ENCODE measurements around the gene APLF. TPM values are rescaled to one million over a fixed set of nuclear protein-coding genes. Genes with fewer than 3 reads are reported as not detected.

APLF gene
- total and polyA plus RNA-seq, 2 donors (not counting 3 experiments of a cell fraction or from before 2014, with no cell fraction given), result 0.75 to 2.3 TPM

GRCh38 chr2:68423966-68424650 is 43.3 kb upstream of the APLF start:
- Histone ChIP-seq H3K4me1 (ENCODE audit: control insufficient read depth, extremely low read depth, insufficient read depth, low read length) (no peaks in the 10 kb centered on the region), H3K4me2 (ENCODE audit: insufficient read depth, low read length) (no peak overlapping the region), H3K9me3 (replicated peaks; ENCODE audit: control insufficient read depth, insufficient read depth, low read length) (no peaks in the 10 kb centered on the region), H3K79me2 (ENCODE audit: control insufficient read depth, insufficient read depth, low read length) (no peaks in the 10 kb centered on the region), H4K20me1 (replicated peaks; ENCODE audit: control insufficient read depth, extremely low read depth, insufficient read depth, low read length) (no peaks in the 10 kb centered on the region), H3K9ac (replicated peaks; ENCODE audit: extremely low read depth, insufficient read depth, low read length) (no peak overlapping the region), H3K36me3 (ENCODE audit: control insufficient read depth in 2 of 2, extremely low read depth in 1 of 2, insufficient read depth in 2 of 2, low read length in 2 of 2) (no peaks in the 10 kb centered on the region), H2AFZ (ENCODE audit: low read depth, low read length) (no peak overlapping the region), H3K4me3 (replicated peaks in 1 of 3; ENCODE audit: insufficient read depth in 1 of 3, low read depth in 1 of 3, low read length in 3 of 3) (no peak overlapping the region), H3K27me3 (ENCODE audit: control insufficient read depth in 2 of 2, insufficient read depth in 2 of 2, low read length in 2 of 2) (peaks cover 13 to 20% of the 10 kb centered on the region in 2 experiments), H3K9me1 (replicated peaks; ENCODE audit: control insufficient read depth, extremely low read depth, insufficient read depth, low read length) (no peaks in the 10 kb centered on the region), H3K27ac (ENCODE audit: insufficient read depth, low read depth, low read length) (no peak overlapping the region)
- CTCF ChIA-PET, result no interaction called here
- DNase-seq (ENCODE audit: low read depth, low spot score), result no peak
- TF ChIP-seq MAX (IDR thresholded peaks at IDR 0.05; ENCODE audit: insufficient read depth, insufficient read length), result no peak
- no peak for TF ChIP-seq POLR2A (IDR thresholded peaks at IDR 0.05; ENCODE audit: low read depth, low read length)
- no peak for TF ChIP-seq POLR2AphosphoS5 (IDR thresholded peaks at IDR 0.05; ENCODE audit: insufficient read depth, low read depth, low read length)
- TF ChIP-seq GATA2 (IDR thresholded peaks at IDR 0.05; ENCODE audit: insufficient read depth, insufficient read length, low read depth, low read length), result no peak
- no peak for TF ChIP-seq MYC (IDR thresholded peaks at IDR 0.05; ENCODE audit: low read depth, low read length)
- no peak for FAIRE-seq
- POLR2A ChIA-PET, result no interaction called here
- no TSS peak for BruUV-seq (replicated peaks)
- dilution Hi-C loops (cut with MboI; ENCODE audit: extremely low pct_ligation_motif_present, low sequenced_read_pairs), result no loop called here
- intact Hi-C loops (cut with micrococcal nuclease), result no loop called here

GRCh38 chr2:68425503-68425902 is 41.9 kb upstream of the APLF start:
- Histone ChIP-seq H3K4me3 (replicated peaks in 1 of 3; ENCODE audit: insufficient read depth in 1 of 3, low read depth in 1 of 3, low read length in 3 of 3) (no peak overlapping the region), H3K4me2 (ENCODE audit: insufficient read depth, low read length) (no peak overlapping the region), H2AFZ (ENCODE audit: low read depth, low read length) (no peak overlapping the region), H3K27me3 (ENCODE audit: control insufficient read depth in 2 of 2, insufficient read depth in 2 of 2, low read length in 2 of 2) (peaks cover 14 to 20% of the 10 kb centered on the region in 2 experiments), H3K27ac (ENCODE audit: insufficient read depth, low read depth, low read length) (no peak overlapping the region), H3K4me1 (ENCODE audit: control insufficient read depth, extremely low read depth, insufficient read depth, low read length) (no peaks in the 10 kb centered on the region), H3K9me1 (replicated peaks; ENCODE audit: control insufficient read depth, extremely low read depth, insufficient read depth, low read length) (no peaks in the 10 kb centered on the region), H3K79me2 (ENCODE audit: control insufficient read depth, insufficient read depth, low read length) (no peaks in the 10 kb centered on the region), H3K36me3 (ENCODE audit: control insufficient read depth in 2 of 2, extremely low read depth in 1 of 2, insufficient read depth in 2 of 2, low read length in 2 of 2) (no peaks in the 10 kb centered on the region), H3K9ac (replicated peaks; ENCODE audit: extremely low read depth, insufficient read depth, low read length) (no peak overlapping the region), H4K20me1 (replicated peaks; ENCODE audit: control insufficient read depth, extremely low read depth, insufficient read depth, low read length) (no peaks in the 10 kb centered on the region), H3K9me3 (replicated peaks; ENCODE audit: control insufficient read depth, insufficient read depth, low read length) (no peaks in the 10 kb centered on the region)
- no peak for DNase-seq (ENCODE audit: low read depth, low spot score)
- intact Hi-C loops (cut with micrococcal nuclease) (no loop called here), dilution Hi-C loops (cut with MboI; ENCODE audit: extremely low pct_ligation_motif_present, low sequenced_read_pairs) (no loop called here)
- POLR2A ChIA-PET, result no interaction called here
- no peak for FAIRE-seq
- CTCF ChIA-PET, result interaction anchor here (1.2 to 2.1 kb wide), 2 partner anchors 16 to 38 kb away, joined by 4 to 7 read pairs; no protein-coding TSS in a partner anchor
- no TSS peak for BruUV-seq (replicated peaks)
- TF ChIP-seq CTCF (IDR thresholded peaks at IDR 0.05; ENCODE audit: extremely low read depth in 1 of 2, insufficient read depth in 1 of 2, low read depth in 1 of 2, low read length in 2 of 2), result no peak
- TF ChIP-seq JUN (IDR thresholded peaks at IDR 0.05; ENCODE audit: borderline replicate concordance, insufficient read depth, insufficient read length, low read depth), result no peak
- TF ChIP-seq POLR2A (IDR thresholded peaks at IDR 0.05; ENCODE audit: low read depth, low read length), result no peak
- TF ChIP-seq GATA2 (IDR thresholded peaks at IDR 0.05; ENCODE audit: insufficient read depth, insufficient read length, low read depth, low read length), result no peak
- TF ChIP-seq FOS (IDR thresholded peaks at IDR 0.05; ENCODE audit: borderline replicate concordance, insufficient read depth, low read length), result no peak
